Measurements from ENCODE around the gene GRAMD4. TPM values are rescaled to one million over a fixed set of nuclear protein-coding genes. Genes with fewer than 3 reads are reported as not detected.

Gene GRAMD4
- polyA plus RNA-seq, 3 donors = 9.5 to 33.3 (median 12.6) TPM

DNA sequence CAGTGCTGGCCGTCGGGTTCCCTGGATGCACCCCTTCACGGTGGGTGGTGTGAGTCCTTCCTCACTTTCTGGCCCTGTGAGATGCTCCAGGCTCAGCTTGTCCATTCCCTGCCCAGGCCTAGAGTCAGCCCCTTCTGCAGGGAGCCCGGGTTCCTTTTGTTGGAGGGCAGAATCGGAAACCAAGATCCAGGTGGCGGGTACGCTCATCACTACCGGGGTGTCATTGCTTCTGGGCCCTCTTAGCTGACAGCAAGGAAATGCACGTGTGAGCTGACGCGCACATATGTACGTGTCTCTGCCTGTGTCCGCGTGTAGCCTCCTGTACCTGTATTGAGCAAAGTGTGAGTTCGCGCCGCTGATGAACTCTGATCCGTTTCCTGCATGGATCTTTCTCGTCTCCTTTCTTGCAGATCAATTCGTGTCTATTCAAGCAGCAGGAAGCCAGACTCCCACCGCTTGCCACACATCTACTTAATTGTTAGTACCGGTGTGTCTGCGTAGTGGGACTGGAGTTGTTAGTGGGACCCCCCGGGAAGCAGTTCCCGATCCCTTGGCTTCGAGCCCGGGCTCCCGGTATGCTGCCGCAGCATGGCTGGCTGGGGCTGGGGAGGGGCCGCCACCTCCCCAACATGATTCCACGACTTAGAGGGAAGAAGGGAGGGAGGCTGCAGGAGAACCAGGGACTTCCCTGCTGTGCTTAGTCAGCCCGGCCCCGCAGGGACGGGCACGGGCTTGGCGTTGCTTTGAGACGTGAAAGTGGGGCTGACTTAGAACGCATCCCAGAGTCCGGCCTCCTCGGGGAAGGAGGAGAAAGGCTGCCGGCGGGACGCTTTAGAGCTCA is 35.9 kb upstream of the GRAMD4 start:
- Histone ChIP-seq H3K36me3 (replicated peaks in 1 of 2; ENCODE audit: control insufficient read depth in 1 of 2, insufficient read depth in 2 of 2, low read length in 2 of 2) (peaks cover 0 to 3% of the 10 kb centered on the region in 2 donors), H2AFZ (ENCODE audit: insufficient read depth, low read depth, low read length, poor library complexity, severe bottlenecking) (no peak overlapping the region), H3K27me3 (ENCODE audit: control insufficient read depth in 2 of 2, insufficient read depth in 2 of 2, low read length in 2 of 2) (no peaks in the 10 kb centered on the region), H3K79me2 (ENCODE audit: insufficient read depth, low read length) (peaks cover 100% of the 10 kb centered on the region), H3K4me3 (replicated peaks in 1 of 3; ENCODE audit: low read depth in 2 of 3, low read length in 3 of 3) (no peak overlapping the region), H3K4me1 (ENCODE audit: control insufficient read depth in 1 of 2, insufficient read depth in 2 of 2, low read length in 2 of 2) (peaks cover 66 to 68% of the 10 kb centered on the region in 2 donors), H3K9ac (ENCODE audit: insufficient read depth, low read length, poor library complexity, severe bottlenecking) (no peak overlapping the region), H3K9me3 (replicated peaks in 1 of 2; ENCODE audit: control insufficient read depth in 1 of 2, insufficient read depth in 1 of 2, low read length in 2 of 2) (no peaks in the 10 kb centered on the region), H4K20me1 (ENCODE audit: insufficient read depth, low read length) (peaks cover 48% of the 10 kb centered on the region), H3K27ac (ENCODE audit: low read depth in 1 of 2, low read length in 2 of 2) (no peak overlapping the region), H3K4me2 (replicated peaks; ENCODE audit: extremely low read depth, low read length, poor library complexity, severe bottlenecking) (no peak overlapping the region)
- Mint-ChIP-seq H3K36me3 (peaks cover 10 to 18% of the 10 kb centered on the region in 2 donors), H3K4me3 (no peak overlapping the region), H3K4me1 (peaks cover 61% of the 10 kb centered on the region), H3K27ac (no peak overlapping the region), H3K9me3 (no peaks in the 10 kb centered on the region), H3K27me3 (ENCODE audit: low read depth in 3 of 3) (peaks cover 0 to 4% (median 1%) of the 10 kb centered on the region in 3 donors)
- DNase-seq = no peak
- WGBS (ENCODE audit: insufficient coverage) = 93% methylated on average over 27 of the region's 43 CpGs
- intact Hi-C loops (cut with micrococcal nuclease) = no loop called here
- TF ChIP-seq, protein P1, sequence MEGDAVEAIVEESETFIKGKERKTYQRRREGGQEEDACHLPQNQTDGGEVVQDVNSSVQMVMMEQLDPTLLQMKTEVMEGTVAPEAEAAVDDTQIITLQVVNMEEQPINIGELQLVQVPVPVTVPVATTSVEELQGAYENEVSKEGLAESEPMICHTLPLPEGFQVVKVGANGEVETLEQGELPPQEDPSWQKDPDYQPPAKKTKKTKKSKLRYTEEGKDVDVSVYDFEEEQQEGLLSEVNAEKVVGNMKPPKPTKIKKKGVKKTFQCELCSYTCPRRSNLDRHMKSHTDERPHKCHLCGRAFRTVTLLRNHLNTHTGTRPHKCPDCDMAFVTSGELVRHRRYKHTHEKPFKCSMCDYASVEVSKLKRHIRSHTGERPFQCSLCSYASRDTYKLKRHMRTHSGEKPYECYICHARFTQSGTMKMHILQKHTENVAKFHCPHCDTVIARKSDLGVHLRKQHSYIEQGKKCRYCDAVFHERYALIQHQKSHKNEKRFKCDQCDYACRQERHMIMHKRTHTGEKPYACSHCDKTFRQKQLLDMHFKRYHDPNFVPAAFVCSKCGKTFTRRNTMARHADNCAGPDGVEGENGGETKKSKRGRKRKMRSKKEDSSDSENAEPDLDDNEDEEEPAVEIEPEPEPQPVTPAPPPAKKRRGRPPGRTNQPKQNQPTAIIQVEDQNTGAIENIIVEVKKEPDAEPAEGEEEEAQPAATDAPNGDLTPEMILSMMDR (IDR thresholded peaks at IDR 0.05) = no peak

DNA sequence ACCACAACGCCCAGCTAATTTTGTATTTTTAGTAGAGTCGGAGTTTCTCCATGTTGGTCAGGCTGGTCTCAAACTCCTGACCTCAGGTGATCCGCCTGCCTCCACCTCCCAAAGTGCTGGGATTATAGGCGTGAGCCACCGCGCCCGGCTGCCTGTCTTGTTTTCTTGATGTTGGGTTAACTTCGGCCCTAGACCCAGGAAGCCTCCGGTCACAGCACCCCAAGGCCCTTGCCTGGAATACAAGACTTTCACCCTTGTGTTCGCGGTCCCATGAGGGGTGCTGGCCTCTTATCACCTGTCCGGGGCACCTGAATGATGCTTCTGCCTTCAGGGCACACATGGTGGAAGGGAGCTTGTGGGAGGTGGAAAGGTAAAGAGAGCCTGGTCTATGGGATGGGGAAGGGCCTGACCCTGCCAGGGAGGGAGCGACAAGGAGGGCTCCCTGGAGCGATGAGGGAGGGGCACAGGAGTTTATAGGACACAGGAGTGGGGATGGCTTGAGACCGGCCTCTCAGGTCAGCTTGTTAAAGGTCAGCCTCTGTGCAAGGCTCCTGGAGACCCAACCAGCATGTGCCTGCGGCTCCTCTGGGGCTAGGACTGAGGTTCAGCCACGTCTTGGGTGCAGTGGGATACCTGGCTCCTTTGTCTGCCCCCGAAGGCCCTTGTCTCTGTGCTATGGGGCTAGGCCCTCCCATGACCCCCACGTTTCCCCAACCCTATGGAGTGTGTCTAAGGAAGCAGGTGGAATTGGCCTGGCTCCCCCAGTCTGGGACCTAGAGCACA is 34.7 kb upstream of the GRAMD4 start:
- TF ChIP-seq, protein P1 (IDR thresholded peaks at IDR 0.05) = no peak
- Histone ChIP-seq H3K9ac (ENCODE audit: insufficient read depth, low read length, poor library complexity, severe bottlenecking) (no peak overlapping the region), H3K9me3 (replicated peaks in 1 of 2; ENCODE audit: control insufficient read depth in 1 of 2, insufficient read depth in 1 of 2, low read length in 2 of 2) (no peaks in the 10 kb centered on the region), H2AFZ (ENCODE audit: insufficient read depth, low read depth, low read length, poor library complexity, severe bottlenecking) (no peak overlapping the region), H3K4me1 (ENCODE audit: control insufficient read depth in 1 of 2, insufficient read depth in 2 of 2, low read length in 2 of 2) (peaks cover 66 to 68% of the 10 kb centered on the region in 2 donors), H4K20me1 (ENCODE audit: insufficient read depth, low read length) (peaks cover 36% of the 10 kb centered on the region), H3K79me2 (ENCODE audit: insufficient read depth, low read length) (peaks cover 100% of the 10 kb centered on the region), H3K4me3 (replicated peaks in 1 of 3; ENCODE audit: low read depth in 2 of 3, low read length in 3 of 3) (no peak overlapping the region), H3K36me3 (replicated peaks in 1 of 2; ENCODE audit: control insufficient read depth in 1 of 2, insufficient read depth in 2 of 2, low read length in 2 of 2) (peaks cover 0 to 3% of the 10 kb centered on the region in 2 donors), H3K27me3 (ENCODE audit: control insufficient read depth in 2 of 2, insufficient read depth in 2 of 2, low read length in 2 of 2) (no peaks in the 10 kb centered on the region), H3K27ac (ENCODE audit: low read depth in 1 of 2, low read length in 2 of 2) (no peak overlapping the region), H3K4me2 (replicated peaks; ENCODE audit: extremely low read depth, low read length, poor library complexity, severe bottlenecking) (no peak overlapping the region)
- no peaks in the 10 kb centered on the region for H3K9me3 Mint-ChIP-seq
- no peak for DNase-seq
- no peak overlapping the region for H3K4me3 Mint-ChIP-seq
- peak overlapping the region in 1 of 7 donors; percentile 57 for H3K27ac Mint-ChIP-seq
- WGBS (ENCODE audit: insufficient coverage) = 98% methylated on average over 12 of the region's 19 CpGs
- H3K36me3 Mint-ChIP-seq = peaks cover 18% of the 10 kb centered on the region in 2 donors
- H3K27me3 Mint-ChIP-seq (ENCODE audit: low read depth in 3 of 3) = peaks cover 0 to 4% (median 1%) of the 10 kb centered on the region in 3 donors
- intact Hi-C loops (cut with micrococcal nuclease) = no loop called here
- peaks cover 60% of the 10 kb centered on the region for H3K4me1 Mint-ChIP-seq

Data from CD14-positive monocyte (primary cell).